Stimulated activated CD4-positive, alpha-beta T cell treated with anti-CD3 and anti-CD28 coated beads, Interleukin-12 subunit alpha, Interleukin-12 subunit beta, amount 100 ng/mL, for 4 hours (primary cell): ENCODE measurements around the gene STAT6.

Experiments
- DNase-seq: peaks from one replicate; pipeline ENCODE4 v3.0.0-alpha.2; 2020

The STAT6 gene

DNA sequence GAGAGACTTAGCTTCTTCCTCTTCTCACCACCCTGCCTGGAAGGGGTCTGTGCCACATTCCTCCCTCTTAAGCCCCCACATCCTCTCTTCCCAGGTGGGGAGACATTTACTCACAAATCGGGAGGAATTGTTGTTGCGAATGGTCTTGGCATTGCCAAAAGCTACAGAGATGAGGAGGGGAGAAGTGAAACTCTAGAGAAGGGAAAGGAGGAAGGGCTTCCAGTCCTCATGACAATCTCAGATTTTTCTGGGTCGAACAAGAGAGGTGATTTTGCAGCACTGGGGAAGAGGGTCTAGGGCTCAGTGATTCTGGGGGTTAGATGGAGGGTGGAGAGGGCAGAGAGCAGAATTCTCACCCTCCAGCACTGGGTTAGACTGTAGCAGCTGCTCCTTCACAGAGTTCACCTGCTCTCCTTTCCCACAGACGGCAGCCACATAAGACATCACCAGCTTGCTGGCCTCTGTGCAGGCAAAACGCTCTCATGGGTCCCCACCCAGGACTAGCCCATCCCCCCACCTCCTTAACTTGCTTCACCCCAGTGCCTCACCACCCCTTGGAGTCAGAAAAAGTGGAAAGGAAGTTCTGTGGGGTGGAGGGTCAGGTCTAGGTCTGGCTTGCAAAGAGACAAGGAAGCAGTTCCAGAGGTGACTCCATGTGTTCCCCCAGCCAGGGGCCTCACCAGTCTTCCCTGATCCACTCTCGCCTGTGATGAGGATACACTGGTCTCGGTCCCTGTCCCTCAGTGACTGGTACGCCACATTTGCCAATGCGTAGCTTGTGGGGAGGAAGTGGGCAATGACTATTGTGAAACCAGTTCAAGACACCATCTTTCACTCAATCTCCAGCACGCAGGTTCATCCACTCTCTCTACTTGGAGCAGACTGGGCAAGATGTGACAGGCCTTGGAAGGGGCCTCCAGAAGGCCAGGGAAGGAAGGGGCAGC is 63.9 kb downstream of the STAT6 start:
- DNase-seq = no peak

DNA sequence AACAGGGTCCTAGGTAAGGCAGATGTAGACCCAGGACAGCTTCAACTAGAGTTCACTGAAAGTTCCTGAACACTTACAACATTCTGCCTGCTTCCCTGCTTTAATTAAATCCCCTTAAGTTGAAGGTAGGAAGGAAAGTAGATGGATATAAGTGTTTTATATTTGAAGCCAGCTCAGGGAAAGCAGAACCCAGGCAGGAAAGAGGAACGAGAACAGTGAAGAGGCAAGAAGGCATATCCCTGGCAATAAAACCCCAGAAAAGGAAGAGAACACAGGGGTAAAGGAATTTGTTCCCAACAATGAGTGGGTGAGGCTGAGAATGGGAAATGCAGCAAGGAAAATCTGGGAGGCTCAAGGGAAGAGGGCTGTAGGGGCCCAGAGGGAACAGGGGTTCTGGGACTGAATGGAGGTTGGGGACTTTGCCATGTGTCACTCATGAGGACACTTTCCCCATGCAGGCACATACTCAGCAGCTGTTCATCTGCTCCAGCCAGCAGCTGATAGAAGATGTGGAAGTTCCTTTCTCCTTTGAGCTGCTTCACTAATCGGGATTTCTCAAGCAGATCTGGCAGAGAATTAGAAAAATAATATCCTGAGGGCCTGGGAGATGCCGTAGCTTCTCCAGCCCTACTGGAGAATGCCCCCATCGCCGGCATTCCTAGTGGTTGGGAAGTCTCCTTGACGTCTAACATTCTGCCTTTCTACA is 64.9 kb downstream of the STAT6 start:
- DNase-seq = no peak
